Measurements from ENCODE around the gene AGXT.
"Not testable (repeated sequence)": the region's sequence is repeated elsewhere in the genome, so short reads cannot be mapped to it uniquely, and the experiment has no call there.

AGXT gene

DNA sequence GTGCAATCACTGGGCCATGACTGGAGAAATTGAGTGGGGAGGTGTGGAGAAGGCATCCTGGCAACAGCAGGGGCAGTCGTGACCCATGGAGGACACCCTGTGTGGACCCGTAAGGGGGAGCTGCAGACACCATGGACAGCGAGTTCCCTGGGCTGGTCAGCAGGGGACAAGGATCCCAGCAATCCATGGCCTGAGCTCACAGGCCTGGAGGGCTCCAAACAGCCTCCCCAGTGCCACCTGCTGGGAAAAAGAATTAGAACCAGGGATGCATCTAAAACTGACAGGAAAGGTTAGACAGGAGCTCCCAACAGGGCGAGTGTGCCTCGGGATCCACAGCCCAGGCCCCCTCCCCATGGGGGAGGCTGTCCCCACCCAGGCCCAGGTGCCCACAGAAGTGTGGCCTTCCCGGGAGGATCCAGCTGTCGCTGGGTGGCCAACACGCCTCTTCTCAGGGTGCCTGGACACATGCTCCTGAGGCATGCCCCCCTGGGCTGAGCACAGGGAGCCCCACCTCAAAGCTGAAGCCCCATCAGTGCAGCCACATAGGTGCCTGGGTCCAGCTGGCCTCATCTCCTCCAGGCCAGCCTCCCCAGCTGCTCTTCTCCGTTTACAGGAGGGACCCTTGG lies 28.1 kb upstream of the AGXT start:
- peak; percentile 66 for DNase-seq

DNA sequence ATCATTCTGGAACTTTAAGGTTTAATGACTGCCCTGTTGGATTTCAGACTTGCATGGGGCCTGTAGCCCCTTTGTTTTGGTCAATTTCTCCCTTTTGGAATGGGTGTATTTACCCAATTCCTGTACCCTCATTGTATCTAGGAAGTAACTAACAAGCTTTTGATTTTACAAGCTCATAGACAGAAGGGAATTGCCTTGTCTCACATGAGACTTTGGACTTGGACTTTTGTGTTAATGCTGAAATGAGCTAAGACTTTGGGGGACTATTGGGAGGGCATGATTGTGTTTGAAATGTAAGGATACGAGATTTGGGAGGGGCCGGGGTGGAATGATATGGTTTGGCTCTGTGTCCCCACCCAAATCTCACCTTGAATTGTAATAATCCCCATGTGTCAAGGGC lies 22.3 kb upstream of the AGXT start:
- not testable (repeated sequence) for DNase-seq

DNA sequence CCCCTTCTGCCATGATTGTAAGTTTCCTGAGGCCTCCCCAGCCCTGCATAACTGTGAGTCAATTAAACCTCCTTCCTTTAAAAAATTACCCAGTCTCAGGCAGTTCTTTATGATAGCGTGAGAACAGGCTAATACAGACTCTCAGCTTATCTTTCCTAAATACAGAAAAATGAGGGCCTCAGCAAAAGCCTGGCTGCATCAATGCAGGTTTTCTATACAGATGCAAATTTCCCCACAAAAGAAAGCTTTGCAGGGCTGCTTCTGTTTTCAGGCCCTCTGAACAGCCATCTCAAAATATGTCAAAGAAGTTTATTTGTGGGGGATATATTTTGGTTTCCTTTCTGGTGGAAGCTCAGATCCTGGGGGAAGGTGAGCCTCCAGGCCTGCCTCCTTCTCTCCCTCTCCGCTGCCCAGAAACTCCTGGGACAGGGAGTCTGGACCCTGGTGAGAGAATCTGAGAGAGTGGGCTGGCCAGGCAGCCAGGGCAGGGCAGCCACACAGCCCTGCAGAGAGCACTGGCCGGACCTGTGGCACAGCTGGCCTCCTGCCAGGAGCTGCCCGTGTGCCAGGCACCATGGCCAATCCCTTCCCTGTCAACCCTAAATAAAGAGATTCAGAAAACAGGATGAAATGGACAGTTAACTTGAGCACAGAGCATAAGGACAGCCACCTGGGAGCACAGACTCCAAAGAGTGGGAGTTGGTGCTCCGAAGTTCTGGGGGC lies 21.6 kb upstream of the AGXT start:
- DNase-seq = no peak

DNA sequence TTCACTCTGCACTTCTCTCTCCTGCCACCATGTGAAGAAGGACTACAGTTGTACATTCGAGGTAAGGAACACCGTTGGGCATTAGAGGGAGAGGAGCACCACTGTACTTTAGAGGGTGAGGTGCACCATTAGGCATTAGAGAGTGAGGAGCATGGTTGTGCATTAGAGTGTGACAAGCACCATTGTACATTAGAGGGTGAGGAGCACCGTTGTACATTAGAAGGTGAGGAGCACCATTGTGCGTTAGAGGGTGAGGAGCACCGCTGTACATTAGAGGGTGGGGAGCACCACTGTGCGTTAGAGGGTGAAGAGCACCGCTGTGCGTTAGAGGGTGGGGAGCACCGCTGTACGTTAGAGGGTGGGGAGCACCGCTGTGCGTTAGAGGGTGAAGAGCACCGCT lies 20.8 kb upstream of the AGXT start:
- DNase-seq = no peak

DNA sequence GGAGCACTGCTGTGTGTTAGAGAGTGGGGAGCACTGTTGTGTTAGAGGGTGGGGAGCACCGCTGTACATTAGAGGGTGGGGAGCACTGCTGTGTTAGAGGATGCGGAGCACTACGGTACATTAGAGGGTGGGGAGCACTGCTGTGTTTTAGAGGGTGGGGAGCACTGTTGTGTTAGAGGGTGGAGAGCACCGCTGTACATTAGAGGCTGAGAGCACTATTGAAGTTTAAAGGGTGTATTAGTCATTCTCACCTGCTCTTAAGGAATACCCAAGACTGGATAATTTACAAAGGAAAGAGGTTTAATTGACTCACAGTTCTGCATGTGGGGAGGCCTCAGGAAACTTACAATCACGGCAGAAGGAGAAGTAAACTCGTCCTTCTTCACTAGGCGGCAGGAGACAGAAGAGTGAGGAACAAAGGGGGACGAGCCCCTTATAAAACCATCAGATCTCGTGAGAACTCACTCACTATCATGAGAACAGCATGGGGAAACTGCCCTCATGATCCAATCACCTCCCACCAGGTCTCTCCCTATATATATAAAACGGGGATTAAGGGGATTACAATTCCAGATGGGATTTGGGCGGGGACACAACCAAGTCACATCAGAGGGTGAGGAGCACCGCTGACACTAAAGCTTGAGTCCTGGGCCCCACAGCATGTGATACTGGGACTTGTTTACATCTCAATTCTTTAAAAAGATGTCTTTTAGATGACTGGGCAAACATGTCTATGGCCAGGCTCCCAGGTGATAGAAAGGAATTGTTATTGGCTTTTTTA lies 19.5 kb upstream of the AGXT start:
- DNase-seq = no peak

DNA sequence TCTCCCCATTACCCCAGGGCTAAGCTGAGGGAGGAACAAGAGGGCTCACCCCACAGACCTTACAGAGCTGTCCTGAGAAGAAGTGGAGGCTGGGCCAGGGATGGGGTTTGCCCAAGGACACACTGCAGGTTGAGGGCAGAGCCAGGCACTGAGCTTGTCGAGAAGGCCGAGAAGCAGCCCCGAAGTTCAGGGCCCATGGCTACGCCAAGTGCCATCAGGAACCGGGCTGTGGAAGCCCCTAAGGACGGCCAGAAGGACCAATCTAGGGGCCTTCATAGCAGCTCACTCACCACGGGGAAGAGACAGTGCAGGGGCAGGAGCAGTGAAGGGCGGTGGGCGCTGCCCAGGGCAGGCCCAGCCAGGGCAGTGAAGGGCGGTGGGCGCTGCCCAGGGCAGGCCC lies 18.6 kb upstream of the AGXT start:
- DNase-seq = no peak

DNA sequence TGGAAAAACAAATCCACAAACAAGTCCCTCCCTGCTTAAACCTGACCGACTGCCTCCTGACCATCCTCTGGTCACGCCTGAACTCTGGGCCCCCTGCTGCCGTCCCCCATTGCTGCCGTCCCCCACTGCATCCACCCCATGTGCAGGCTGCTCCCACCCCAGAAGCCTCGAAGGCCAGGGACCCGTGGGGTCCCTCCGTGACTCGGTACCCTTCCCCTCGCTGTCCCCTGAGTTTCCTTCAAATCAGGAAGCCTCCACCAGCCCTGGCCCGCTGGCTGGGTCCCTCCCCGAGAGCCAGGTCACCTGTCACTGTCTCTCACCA lies 17.9 kb upstream of the AGXT start:
- no peak for DNase-seq

DNA sequence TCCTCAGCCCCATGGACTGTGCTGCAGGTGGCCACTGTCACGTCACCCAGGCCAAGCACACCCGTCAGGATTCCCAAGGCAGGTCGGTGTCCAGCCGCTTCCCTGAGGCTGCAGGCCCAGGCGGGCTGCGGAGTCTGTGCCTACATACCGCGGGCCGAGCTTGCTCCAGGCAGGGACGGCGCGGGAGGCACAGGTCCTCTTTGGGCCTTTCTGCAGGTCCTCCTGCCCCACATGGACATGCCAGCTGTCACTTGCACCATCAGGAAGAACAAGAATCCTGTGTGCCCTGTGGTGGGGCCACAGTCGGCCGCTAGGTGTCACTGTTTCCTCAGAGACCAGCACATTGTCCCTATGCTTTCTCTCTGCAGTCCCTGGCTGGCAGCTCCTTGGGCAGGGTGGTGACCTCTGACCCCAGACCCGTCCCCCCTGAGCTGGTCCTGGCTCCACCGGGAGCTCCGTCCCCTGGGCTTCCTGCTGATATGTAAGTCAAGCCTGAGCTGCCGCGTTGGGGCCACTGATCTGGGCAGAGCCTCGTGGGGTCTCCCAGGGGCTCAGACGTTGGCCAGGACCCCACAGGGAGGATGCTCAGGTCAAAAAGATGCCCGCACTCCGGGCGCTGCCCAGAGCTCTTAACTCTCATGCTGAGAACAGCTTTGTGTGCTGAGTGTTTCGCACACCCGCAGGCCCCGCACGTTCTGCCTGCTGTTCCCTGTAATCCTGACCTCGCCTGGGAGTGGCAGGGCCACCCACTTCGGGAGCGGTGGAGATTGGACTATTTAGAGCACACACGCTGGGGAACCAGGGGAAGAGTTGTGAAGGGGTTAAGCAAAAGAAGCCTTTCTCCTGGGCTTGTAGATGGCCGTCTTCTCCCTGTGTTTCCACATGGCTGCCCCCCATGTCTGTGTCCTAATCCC lies 17.3 kb upstream of the AGXT start:
- DNase-seq = peak; percentile 68

DNA sequence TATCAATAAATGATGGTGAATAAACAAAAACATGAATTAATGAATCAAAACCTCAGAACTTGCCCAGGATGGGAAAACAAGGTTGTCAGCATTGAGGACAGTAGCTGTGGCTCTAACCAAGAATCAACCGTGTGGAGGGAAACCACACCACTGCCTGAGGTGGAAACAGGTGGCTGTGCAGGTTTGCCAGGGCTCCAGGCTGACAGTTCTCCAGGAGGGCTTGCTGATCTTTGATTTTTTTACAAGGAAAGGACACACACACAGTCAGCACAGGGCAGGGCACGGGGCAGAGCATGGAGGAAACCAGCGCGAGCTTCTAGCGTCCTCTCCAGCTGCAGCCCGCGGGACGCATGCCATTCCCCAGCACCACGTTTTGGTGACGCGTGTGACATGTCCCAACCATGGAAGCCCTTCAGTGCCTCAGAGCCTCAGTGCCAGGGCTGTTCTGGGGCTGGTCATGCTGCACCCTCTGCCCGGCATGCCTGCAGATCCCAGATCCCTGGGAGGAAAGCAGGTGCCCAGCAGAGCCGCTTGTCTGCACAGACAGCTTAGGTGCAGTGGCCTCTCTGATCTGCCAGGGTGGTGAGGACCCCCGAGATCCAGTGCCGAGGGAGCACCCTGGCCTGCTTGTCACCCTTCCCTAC lies 15.8 kb upstream of the AGXT start:
- DNase-seq = no peak

DNA sequence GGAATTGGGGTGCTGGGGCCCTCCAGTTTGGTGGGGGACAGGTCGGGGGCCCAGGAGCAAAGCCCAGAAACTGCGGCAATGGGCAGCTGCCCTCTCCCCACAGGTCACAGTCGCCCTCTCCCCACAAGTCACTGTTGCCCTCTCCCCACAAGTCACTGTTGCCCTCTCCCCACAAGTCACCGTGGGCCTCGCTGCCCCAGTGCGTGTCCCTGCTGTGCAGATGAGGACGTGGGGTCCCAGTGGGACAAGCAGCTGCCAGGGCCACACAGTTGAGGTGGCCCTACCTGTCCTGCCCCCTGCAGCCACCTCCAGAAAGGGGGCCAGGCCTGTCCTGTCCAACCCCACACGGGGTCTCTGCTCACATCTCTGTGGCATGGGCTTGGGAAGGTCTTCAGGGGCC lies 13.0 kb upstream of the AGXT start:
- no peak for DNase-seq

DNA sequence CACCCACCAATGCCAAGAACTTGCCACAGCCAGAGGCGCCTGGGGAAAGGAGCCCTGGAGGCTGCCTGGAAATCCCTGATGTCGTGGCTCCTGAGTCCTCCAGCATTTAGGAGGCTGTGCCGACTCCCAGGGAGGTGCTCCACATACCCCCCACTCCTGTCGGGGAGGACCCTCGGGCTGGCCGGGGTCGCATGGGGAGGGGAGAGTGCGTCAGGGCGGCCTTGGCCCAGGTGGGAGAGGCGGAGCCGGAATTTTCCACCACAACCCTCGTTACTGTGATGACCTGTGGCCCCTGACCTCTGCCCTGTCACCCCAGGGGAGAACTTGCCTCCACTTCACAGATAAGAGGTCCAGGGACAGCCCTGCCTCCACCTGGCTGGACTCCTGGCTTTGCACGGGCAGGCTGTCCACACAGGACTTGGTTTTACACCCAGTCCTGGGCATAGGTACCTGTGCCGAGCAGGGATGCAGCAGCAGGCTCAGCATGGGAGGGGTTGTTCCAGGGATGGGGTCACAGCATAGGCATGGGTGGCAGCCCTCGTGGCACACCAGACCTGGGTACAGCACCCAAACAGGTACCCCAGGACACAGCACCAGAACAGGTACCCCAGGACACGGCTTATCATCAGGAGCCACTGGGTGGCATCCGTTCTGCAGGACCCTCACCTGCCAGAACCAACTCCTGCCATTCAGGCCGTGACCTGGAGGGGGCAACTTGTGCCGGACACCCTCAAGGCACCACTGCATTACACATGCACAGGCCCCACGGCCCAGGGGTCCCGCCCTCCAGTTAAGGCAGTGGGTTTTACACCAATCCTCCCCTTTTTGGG lies 12.3 kb upstream of the AGXT start:
- DNase-seq = no peak

DNA sequence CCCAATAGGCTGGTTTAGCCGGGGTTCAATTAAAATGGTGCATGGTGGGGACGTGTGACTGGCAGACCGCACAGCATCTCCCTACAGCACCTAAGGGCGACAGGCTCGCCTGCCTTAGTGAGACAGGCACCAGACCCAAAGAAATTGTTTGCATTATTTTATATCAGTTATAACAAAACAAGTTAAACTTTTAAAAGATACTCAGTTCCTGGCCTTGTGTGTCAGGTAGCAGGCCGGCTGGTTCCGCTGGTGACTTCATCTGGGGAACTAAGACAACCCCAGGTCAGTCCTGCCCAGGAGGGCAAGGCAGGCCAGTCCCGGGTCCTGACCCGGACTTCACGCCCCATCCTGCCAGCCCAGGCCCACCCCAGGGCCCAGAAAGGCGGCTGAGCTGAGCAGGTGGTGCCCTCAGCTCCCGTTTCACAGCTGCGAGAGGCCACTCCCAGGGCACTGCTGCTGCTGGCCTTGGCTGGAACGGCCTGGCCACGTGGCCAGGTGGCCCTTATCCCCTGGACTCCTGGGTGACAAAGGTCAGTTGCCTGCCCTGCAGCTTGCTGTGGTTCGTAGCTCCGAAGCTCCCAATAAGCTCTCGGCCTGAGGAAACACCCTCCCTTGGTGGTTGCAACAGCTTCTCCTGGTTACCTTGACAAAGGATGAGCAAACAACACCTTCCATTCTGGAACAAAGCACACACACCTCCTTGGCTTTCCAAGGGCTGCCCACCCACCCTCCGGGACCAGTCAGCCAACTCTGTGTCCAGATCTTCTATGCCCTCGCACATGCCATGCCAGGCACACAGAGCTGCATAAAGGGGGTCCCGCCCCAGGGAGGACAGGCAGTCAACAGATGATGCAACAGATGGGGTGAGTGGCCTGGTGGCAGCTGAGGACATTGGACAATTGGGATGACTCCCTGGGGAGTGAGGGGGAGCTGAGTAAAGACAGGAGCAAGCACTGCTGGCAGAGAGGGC lies 11.3 kb upstream of the AGXT start:
- DNase-seq = no peak

DNA sequence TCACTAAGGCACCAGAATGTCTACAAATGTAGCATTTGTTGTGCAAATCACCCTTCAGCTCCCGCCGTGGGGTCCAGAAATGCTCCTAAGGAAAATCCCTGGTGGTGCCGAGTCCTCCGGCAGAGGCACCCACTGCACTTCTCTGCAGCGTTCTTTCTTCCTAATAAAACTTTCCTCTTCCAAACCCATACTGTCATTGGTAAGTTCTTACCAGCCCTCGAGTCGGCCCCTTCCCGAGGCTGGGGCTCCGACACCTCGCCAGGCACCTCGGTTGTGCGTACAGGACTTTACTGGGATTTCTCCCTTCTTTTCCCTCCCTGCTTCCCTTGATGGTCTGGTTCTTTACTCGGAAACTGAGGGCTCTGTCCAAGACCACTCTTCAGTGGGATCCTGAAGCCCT lies 10.3 kb upstream of the AGXT start:
- DNase-seq = no peak

DNA sequence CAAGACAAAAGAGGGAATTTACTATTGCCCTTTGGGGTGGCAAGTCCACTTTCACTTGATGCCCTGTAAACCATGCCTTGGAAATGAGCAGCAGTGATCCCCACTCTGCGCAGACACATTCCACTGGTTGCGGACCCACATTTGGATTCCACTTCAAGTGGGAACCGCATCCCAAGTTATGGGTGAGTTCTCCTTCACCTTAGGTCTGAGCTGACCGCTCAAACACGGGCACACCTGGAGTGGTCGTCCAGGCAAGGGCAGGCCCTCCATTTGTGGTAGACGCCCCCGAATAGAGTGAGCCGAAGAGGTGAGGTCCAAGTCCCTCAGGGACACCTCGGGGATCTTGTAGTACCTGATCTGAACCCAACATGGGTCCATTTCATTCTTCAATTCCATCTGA lies 9.8 kb upstream of the AGXT start:
- no peak for DNase-seq

DNA sequence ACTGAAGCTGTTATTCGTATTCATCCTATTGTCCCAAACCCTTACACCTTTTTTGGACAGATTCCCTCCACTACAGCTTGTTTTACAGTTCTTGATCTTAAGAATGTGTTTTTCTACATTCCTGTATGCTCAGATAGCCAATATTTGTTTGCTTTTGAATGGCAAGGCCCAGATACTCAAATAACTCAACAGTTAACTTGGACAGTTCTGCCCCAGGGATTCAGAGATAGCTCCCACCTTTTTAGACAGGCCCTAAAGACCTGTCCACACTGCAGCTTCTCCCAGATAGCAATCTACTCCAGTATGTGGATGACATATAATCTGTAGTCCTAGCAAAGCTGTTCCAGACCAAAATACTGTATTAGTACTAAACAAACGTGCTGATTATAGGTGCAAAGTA lies 7.1 kb upstream of the AGXT start:
- no peak for DNase-seq

DNA sequence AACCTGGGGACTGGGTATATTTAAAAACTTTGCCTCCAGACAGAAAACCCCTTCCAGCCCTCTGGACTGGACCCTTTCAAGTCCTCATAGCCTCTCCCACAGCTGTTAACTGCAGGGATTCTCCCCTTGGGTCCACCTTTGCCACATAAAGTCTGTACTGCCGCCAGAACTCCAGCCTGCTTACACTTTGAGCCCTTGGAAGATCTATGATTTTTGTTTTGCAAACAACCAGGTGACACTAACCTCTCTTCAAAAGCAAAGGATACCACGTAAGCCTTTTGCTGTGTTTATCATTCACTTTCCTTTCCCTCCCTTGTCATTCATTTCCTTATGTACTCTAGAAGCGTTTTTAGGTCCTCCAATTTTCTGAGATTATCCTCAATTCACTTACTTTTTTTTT lies 4.1 kb upstream of the AGXT start:
- DNase-seq = no peak

DNA sequence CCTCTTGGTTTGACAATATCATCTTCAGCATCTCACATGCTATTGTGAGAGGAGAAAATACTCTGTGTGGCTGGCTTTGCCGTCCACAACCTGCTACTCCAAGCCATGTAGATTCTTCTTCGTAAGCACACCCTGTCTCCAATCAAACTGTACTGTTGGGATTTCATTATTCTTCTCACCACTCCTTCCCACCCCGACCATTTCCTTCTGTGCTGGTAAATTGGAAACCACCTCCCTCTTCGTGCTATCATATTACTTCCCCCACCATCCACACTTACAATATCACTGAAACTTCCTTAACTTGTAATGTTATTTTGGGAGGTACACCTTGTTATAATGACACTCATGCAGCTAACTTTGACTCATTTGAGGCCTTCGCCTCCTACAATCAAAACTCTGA lies 3.2 kb upstream of the AGXT start:
- DNase-seq = no peak

DNA sequence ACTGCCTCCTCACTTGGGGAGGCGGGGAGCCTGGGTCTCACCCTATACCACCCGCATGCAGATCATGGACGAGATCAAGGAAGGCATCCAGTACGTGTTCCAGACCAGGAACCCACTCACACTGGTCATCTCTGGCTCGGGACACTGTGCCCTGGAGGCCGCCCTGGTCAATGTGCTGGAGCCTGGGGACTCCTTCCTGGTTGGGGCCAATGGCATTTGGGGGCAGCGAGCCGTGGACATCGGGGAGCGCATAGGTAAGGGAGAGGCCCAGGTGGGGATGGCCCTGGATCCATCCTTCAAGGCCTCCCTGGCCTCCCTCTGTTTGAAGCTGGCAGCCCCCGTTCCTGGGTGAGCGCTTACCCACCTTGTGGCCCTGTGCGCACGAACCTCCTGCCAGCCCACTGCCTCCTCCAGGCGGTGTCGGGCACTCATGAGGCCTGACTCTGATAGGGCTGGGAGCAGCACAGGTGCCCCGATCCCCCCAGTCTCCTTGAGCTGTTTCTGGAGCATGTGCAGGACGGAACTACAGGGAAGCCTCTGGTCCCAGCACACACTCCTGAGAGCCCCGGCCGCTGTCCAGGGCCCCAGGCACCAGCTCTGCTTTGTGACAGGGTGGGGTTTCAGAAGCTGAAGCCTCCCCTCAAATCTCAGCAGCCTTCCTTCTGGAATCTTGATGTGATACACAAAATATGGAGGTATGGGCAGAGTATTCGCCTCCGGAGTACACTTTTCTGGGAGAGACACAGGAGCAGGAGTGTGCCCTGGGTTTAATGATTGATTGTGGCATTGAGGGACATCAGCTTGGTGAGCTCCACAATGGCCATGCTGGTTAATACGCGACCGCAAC lies 708 bp downstream of the AGXT start:
- DNase-seq = no peak
